Stimulated activated CD4-positive, alpha-beta T cell treated with anti-CD3 and anti-CD28 coated beads, Interleukin-4, amount 100 ng/mL, for 1 hour (primary cell): ENCODE results near the gene APBA2.
"Not testable (repeated sequence)": the region's sequence is repeated elsewhere in the genome, so short reads cannot be mapped to it uniquely, and the experiment has no call there.

ENCODE experiments used
- DNase-seq: peaks from one replicate; pipeline ENCODE4 v3.0.0-alpha.2; 2020

Gene APBA2

GRCh38 chr15:29045161-29045560, 159.4 kb downstream of the APBA2 start:
- DNase-seq = not testable (repeated sequence)

GRCh38 chr15:29045717-29046116, 159.9 kb downstream of the APBA2 start:
- no peak for DNase-seq

- no peak for DNase-seq
These were observed 160.6 kb downstream of the APBA2 start for GRCh38 chr15:29046281-29046810.

GRCh38 chr15:29046977-29047376, 161.2 kb downstream of the APBA2 start:
- DNase-seq = no peak

- DNase-seq = no peak
These were observed 162.2 kb downstream of the APBA2 start for GRCh38 chr15:29048011-29048410.

- DNase-seq = no peak
These were observed 165.1 kb downstream of the APBA2 start for GRCh38 chr15:29050870-29051269.

GRCh38 chr15:29051422-29051821, 165.6 kb downstream of the APBA2 start:
- no peak for DNase-seq

DNA sequence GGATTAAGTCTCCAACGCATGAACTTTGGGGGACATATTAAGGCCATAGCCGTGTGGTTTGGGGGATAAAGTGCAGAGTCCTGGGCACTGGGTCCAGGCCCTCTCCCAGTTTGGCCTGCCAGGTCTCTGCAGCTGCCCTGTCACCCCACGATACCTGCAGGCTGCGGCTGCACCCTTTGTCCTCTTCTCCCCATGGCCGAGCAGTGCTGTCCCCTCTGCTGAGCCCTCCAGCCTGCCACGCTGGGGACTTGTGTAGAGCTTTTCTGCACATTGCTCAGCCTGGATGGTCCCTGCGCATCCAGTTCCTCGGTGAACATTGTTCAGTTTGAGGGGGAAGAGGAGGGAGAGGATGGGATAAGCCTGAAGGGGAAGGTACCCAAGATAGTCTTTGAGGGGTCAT, 167.2 kb downstream of the APBA2 start:
- no peak for DNase-seq

DNA sequence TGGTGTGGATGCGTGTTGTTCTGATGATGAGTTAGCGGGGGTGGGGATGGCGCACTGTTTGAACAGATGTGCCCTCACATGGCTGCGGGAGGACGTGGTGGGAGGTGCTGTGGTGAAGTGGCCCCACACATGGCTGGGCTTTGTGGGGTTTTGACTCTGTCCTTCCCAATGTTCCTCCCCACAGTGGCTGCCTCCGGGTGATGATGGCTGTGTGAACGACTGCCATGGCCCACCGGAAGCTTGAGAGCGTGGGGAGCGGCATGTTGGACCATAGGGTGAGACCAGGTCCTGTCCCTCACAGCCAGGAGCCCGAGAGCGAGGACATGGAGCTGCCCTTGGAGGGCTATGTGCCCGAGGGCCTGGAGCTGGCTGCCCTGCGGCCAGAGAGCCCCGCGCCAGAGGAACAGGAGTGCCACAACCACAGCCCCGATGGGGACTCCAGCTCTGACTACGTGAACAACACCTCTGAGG, 167.9 kb downstream of the APBA2 start:
- no peak for DNase-seq

- no peak for DNase-seq
These were observed 168.6 kb downstream of the APBA2 start for GRCh38 chr15:29054171-29055045.

DNA sequence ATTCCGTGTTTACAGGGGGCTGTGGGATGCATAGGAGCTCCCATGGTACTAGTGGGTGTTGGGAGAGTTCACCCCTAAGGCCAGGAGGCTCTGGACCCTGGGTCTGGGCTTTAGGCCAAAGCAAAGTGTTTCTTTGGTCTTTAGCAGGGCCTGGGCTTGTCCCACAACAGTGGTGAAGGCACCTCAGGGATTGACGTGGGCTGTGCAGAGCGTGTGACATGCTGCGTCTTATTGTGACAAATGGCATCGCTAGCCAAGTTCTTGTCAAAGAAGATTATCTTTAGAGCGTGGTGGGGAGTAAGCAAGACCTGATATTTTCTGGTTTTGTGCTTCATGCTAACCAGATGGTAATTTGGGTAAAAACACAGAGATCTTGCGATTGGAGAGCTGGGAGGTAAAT, 170.1 kb downstream of the APBA2 start:
- no peak for DNase-seq

DNA sequence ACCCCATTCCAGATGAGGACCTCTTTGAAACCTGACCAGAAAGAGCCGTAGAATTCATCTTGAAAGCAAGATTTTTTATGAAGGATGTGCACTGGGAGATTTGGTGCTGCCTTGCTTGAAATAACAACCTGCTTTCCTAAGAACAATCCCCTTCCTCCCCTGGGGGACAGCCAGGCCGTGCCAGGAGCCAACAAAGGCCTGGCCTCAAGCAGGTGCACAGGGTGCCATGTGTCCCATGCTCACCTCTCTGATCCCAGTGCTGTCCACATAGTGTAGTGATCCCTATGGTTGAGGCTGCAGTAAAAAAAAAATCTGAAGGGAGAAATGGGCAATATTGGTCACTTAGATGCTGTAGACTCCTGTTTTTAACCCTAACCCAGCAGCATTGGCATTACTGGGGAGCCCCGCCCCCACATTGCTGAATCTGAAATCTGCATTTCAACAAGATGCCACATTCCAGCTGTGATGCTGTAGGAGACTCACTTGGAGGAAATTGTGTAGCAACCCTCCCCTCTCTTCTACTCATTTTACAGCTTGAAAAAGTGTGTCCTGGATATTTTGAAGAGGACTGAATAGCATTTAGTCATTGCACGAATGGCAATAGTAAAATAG, 171.2 kb downstream of the APBA2 start:
- DNase-seq = no peak

DNA sequence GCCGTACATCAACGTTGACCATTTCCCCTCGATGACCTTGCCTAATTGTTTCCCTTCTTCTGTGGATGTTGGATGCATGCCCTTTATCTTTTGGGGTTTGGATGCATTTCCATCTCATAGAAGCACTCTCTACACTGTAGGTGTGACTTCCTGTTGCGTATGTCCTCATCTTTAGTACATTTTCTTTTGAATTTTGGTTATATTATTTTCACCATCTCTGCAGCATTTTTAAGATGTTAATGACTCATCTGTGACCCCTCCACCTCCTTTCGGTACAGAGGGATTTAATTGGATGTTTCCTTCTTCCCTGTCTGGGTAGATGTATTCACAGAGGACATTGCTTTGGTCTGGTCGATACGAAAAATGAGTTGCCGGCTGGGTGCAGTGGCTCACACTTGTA, 172.1 kb downstream of the APBA2 start:
- DNase-seq = no peak

DNA sequence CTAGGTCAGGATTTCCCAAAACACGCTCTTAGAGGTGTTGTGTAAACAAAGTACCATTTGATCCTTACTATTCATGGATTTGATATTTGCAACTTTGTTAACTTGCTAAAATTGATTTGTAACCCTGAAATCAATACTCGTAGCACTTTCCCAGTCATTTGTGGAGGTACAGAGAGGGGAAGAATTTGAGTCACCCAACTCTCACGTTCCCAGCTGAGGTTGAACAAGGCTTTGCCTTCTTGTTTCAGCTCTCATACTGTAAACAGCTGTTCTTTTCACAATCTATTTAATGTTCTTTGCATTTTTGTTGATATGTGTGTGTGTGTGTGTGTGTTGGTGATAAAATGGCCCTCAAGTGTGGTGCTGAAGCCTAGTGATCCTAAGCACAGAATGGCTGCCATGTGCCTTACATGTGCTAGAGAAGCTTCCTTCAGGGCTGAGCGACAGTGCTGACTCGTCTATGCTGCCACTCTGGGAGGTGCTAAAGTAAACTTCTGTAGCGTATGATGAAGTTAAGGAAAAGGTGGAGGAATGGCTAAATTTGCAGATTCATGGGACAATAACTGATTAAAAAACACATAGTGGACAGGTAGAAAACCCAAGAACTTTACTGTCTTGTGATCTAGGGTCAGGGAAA, 173.2 kb downstream of the APBA2 start:
- DNase-seq = no peak

- DNase-seq = no peak
These were observed 174.3 kb downstream of the APBA2 start for GRCh38 chr15:29059871-29060640.

DNA sequence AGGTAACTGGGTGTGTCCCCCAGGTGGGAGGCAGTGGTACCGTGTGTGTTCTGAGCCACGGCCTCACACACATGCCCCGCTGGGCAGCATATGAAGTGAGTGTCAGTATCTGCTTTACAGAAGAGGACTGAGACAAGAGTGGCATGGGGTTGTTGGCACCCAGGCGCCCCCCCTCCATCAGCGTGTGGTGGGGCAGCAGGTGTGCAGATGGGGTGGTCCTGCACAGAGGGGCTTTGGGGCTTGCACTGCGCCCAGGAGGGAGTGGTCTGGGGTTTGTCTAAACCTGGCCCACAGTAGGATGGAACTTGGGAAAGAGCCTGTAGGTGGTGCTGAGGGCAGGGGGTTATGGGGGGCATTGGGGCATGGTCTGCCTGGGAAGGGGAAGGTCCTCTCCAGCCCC, 176.0 kb downstream of the APBA2 start:
- DNase-seq = no peak

DNA sequence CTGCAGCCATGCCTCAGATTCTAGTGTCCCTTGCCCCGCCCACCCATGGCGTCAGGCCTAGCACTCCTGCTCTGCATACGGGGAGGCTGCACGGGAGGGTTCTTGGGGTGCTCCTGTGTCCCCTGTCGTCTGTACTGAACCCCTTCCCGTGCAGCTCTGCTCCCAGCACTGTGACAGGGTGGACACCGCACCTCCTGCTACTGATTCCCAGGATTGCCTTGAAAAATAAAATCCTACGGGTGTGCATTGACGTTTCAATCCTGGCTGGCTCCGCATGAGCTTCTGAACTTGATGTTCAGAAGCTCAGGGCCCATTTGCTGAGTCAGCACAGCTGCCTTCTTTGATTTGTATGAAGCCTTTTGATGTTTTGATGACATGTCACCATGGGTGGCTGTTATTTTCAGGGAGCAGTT, 176.4 kb downstream of the APBA2 start:
- DNase-seq = no peak

DNA sequence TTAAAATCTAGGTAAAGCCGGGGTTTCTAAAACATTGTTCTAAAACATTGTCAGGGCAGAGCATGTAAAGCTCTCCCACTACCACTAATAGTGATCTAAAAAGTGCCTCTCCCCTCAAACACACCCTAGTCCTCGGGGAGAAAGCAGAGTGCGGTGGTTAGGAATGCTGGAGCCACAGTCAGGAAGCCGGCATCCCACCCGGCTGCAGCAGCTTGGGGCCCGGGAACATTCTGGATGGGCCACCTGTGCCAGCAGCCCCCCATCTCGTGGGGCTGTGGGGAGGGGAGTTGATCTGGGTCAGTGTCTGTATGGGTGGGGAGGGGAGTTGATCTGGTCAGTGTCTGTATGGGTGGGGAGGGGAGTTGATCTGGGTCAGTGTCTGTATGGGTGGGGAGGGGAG, 176.9 kb downstream of the APBA2 start:
- DNase-seq = no peak

GRCh38 chr15:29063646-29064045, 177.9 kb downstream of the APBA2 start:
- DNase-seq = no peak

DNA sequence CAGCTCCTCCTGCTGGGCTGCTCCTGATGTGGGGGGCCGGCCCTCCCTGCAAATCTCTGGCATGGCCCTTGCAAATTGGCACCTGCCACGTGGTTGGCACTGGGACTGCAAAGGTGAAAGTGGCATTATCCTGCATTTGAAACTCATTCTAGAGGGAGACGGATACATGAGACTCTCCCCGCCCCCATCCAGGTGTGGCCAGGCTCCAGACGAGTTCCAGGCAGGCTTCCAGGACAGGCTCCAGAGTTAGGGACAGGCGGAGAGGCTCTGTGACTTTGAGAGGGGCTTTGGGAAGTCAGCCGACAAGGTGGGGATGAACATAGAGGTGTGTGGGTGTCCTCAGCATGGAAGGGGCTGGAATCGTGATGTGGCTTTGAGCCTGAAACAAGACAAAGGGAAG, 178.5 kb downstream of the APBA2 start:
- no peak for DNase-seq

DNA sequence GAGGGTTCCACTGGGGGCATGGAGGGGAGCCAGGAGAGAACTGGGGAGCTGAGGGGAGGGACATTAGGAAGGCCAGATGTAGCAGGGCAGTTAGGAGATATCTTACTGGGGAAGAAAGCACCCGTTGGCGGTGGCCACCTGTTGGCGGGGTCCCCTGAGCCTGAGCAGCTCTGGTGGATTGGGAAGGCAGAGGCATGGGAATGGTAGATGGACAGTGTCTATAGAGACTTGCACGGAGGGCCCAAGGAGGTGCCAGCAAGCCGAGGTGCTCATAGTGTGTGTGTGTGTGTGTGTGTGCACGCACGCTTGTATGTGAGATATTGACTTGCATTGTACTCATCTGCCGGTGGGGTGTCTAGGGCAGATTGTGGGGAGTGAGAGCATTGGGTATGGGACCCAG, 179.0 kb downstream of the APBA2 start:
- DNase-seq = no peak

- no peak for DNase-seq
These were observed 179.8 kb downstream of the APBA2 start for GRCh38 chr15:29065571-29065970.

DNA sequence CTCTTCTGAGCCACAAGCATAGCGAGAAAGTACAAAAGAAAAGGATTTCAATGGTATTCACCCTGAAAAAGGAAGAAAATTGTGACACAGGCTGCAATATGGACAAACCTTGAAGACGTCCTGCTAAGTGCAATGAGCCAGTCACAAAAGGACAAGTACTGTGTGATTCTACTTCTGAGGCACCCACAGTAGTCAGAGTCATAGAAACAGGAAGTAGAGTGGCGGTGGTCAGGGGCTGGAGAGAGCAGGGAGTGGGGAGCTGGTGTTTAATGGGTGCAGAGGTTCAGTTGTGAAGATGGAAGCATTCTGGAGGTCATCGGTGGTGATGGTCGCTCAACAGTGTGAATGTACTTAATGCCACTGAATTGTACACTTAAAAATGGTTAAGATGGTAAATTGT, 180.5 kb downstream of the APBA2 start:
- no peak for DNase-seq
